Measurements from ENCODE around the gene MROH9. TPM values are rescaled to one million over a fixed set of nuclear protein-coding genes. Genes with fewer than 3 reads are reported as not detected.

Gene MROH9
- total RNA-seq, 4 donors from 2014 or later: not detected

- DNase-seq (no peak), ATAC-seq (no peak)
- Histone ChIP-seq H3K36me3 (no peaks in the 10 kb centered on the region), H3K27me3 (no peaks in the 10 kb centered on the region), H3K9me3 (no peaks in the 10 kb centered on the region), H3K27ac (no peak overlapping the region), H3K4me1 (no peaks in the 10 kb centered on the region), H3K4me3 (no peak overlapping the region)
- intact Hi-C loops (cut with DNase I; ENCODE audit: low total_unique reads): no loop called here
- no peak for TF ChIP-seq POLR2A (IDR thresholded peaks at IDR 0.05)
- no peak for TF ChIP-seq CTCF (IDR thresholded peaks at IDR 0.05 in 4 of 5, conservative IDR thresholded peaks at IDR 0.05 in 1 of 5)
- in situ Hi-C loops (cut with MboI; ENCODE audit: low sequenced_read_pairs in 4 of 4): loop anchor here in 2 of 4 donors (25.0 kb wide), 2 partner anchors 112 to 162 kb away; partner anchors contain the start of genes FMO1 (in 1 of the 2) and FMO2 (in 1 of the 2)
Observed at GRCh38 chr1:171075041-171075440, 139.7 kb downstream of the MROH9 start.

GRCh38 chr1:171081314-171081753 lies 146.0 kb downstream of the MROH9 start:
- in situ Hi-C loops (cut with MboI; ENCODE audit: low sequenced_read_pairs in 4 of 4): loop anchor here in 3 of 4 donors (10.0 to 25.0 kb wide), 4 partner anchors 106 to 156 kb away; partner anchors contain the start of genes FMO1 (in 1 of the 3) and FMO2 (in 1 of the 3)
- peaks cover 0 to 4% of the 10 kb centered on the region in 2 donors for H3K4me1 ChIP-seq

GRCh38 chr1:171081763-171082201 lies 146.4 kb downstream of the MROH9 start:
- Histone ChIP-seq H3K27me3 (no peaks in the 10 kb centered on the region), H3K9me3 (no peaks in the 10 kb centered on the region), H3K27ac (peak overlapping the region; percentile 13 to 52 (median 49)), H3K4me3 (no peak overlapping the region), H3K36me3 (no peaks in the 10 kb centered on the region), H3K4me1 (peaks cover 0 to 4% of the 10 kb centered on the region in 2 donors)
- ATAC-seq (no peak), DNase-seq (no peak)
- intact Hi-C loops (cut with DNase I; ENCODE audit: low total_unique reads): loop anchor here (1.0 kb wide), 1 partner anchor 232 kb away; no protein-coding TSS in a partner anchor
- TF ChIP-seq POLR2A (IDR thresholded peaks at IDR 0.05) (no peak), CTCF (IDR thresholded peaks at IDR 0.05 in 4 of 5, conservative IDR thresholded peaks at IDR 0.05 in 1 of 5) (no peak)
- in situ Hi-C loops (cut with MboI; ENCODE audit: low sequenced_read_pairs in 4 of 4): loop anchor here in 3 of 4 donors (10.0 to 25.0 kb wide), 4 partner anchors 106 to 156 kb away; partner anchors contain the start of genes FMO1 (in 1 of the 3) and FMO2 (in 1 of the 3)

More at GRCh38 chr1:171081314-171081753, 146.0 kb downstream of the MROH9 start:
- Histone ChIP-seq H3K9me3 (no peaks in the 10 kb centered on the region), H3K27me3 (no peaks in the 10 kb centered on the region), H3K27ac (peak overlapping the region; percentile 13 to 52 (median 49)), H3K36me3 (no peaks in the 10 kb centered on the region), H3K4me3 (no peak overlapping the region)
- intact Hi-C loops (cut with DNase I; ENCODE audit: low total_unique reads): loop anchor here (1.0 kb wide), 1 partner anchor 232 kb away; no protein-coding TSS in a partner anchor
- TF ChIP-seq POLR2A (IDR thresholded peaks at IDR 0.05) (no peak), CTCF (IDR thresholded peaks at IDR 0.05 in 4 of 5, conservative IDR thresholded peaks at IDR 0.05 in 1 of 5) (peak in 3 of 5 experiments; percentile 22 to 43 (median 29))
- DNase-seq (no peak), ATAC-seq (peak in 1 of 2 donors; percentile 24)

- Histone ChIP-seq H3K9me3 (no peaks in the 10 kb centered on the region), H3K27me3 (no peaks in the 10 kb centered on the region), H3K27ac (no peak overlapping the region), H3K4me1 (peaks cover 0 to 4% of the 10 kb centered on the region in 2 donors), H3K4me3 (no peak overlapping the region), H3K36me3 (no peaks in the 10 kb centered on the region)
- in situ Hi-C loops (cut with MboI; ENCODE audit: low sequenced_read_pairs in 4 of 4) (loop anchor here in 3 of 4 donors (10.0 to 25.0 kb wide), 4 partner anchors 105 to 155 kb away; partner anchors contain the start of genes FMO1 (in 1 of the 3) and FMO2 (in 1 of the 3)), intact Hi-C loops (cut with DNase I; ENCODE audit: low total_unique reads) (no loop called here)
- no peak for DNase-seq
- no peak for TF ChIP-seq POLR2A (IDR thresholded peaks at IDR 0.05)
- TF ChIP-seq CTCF (IDR thresholded peaks at IDR 0.05 in 4 of 5, conservative IDR thresholded peaks at IDR 0.05 in 1 of 5): no peak
- no peak for ATAC-seq
Observed at GRCh38 chr1:171082606-171083005, 147.3 kb downstream of the MROH9 start.
